HG03457 (cell line): ENCODE measurements around the gene HIVEP1.

Experiments used
- ATAC-seq: cut with Tn5 transposase; IDR thresholded peaks from one replicate; pipeline ENCODE4 v1.9.1; 2021; ENCODE audit warnings: moderate number of reproducible peaks; ENCODE audit not compliant: unreplicated experiment

Gene HIVEP1

GRCh38 chr6:12181481-12181880 lies 169.4 kb downstream of the HIVEP1 start:
- no peak for ATAC-seq

GRCh38 chr6:12182676-12183075 lies 170.6 kb downstream of the HIVEP1 start:
- no peak for ATAC-seq

GRCh38 chr6:12185081-12185673 lies 173.1 kb downstream of the HIVEP1 start:
- ATAC-seq: no peak

- no peak for ATAC-seq
These were observed 174.4 kb downstream of the HIVEP1 start for GRCh38 chr6:12186528-12186927.

- no peak for ATAC-seq
These were observed 177.0 kb downstream of the HIVEP1 start for GRCh38 chr6:12189150-12189549.

GRCh38 chr6:12189661-12190060 lies 177.5 kb downstream of the HIVEP1 start:
- ATAC-seq: no peak

- ATAC-seq: no peak
These were observed 178.1 kb downstream of the HIVEP1 start for GRCh38 chr6:12190252-12190651.

- no peak for ATAC-seq
These were observed 184.3 kb downstream of the HIVEP1 start for GRCh38 chr6:12196326-12196936.

GRCh38 chr6:12198851-12199250 lies 186.7 kb downstream of the HIVEP1 start:
- ATAC-seq: no peak

GRCh38 chr6:12200015-12200564 lies 188.0 kb downstream of the HIVEP1 start:
- no peak for ATAC-seq

- no peak for ATAC-seq
These were observed 188.6 kb downstream of the HIVEP1 start for GRCh38 chr6:12200761-12201160.

GRCh38 chr6:12203001-12203400 lies 190.9 kb downstream of the HIVEP1 start:
- no peak for ATAC-seq

GRCh38 chr6:12208190-12208589 lies 196.1 kb downstream of the HIVEP1 start:
- ATAC-seq: no peak

GRCh38 chr6:12208673-12209072 lies 196.6 kb downstream of the HIVEP1 start:
- ATAC-seq: no peak
